Measurements from ENCODE around the gene ATF7IP2.

The ATF7IP2 gene

DNA sequence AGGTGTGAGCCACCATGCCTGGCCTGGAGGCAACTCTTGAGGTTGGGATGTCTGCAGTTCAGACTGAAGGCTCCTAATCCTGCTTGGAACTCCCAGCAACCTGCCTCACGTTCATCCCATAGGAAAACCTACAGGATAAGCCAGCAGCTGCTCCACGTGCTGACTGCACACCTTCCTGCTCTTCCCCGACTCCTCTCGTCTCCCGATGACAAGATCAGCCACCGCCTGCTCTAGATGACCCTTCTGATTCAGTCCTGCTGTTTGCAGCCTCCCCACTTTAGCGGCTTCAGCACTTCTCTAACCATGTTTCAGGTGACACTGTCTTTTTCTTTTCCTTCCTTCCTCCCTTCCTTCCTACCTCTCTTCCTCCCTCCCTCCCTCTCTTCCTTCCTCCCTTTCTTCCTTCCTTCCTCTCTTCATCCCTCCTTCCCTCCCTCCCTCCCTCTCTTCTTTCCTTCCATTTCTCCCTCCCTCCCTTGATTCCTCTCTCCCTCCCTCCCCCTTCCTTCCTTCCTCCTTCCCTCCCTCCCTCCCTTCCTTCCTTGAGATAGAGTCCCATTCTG, 132.7 kb downstream of the ATF7IP2 start:
- DNase-seq, result no peak

DNA sequence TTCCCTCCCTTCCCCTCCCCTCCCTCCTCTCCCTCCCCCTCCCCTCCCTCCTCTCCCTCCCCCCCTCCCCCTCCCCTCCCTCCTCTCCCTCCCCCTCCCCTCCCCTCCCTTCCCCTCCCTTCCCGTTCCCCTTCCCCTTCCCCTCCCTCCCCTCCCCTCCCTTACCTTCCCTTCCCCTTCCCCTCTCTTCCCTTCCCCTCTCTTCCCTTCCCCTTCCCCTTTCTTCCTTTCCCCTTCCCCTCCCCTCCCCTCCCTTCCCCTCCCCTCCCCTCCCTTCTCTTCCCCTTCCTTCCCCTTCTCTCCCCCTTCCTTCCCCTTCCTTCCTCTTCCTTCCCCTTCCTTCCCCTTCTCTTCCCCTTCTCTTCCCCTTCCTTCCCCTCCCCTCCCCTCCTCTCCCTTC, 133.4 kb downstream of the ATF7IP2 start:
- DNase-seq, result no peak

DNA sequence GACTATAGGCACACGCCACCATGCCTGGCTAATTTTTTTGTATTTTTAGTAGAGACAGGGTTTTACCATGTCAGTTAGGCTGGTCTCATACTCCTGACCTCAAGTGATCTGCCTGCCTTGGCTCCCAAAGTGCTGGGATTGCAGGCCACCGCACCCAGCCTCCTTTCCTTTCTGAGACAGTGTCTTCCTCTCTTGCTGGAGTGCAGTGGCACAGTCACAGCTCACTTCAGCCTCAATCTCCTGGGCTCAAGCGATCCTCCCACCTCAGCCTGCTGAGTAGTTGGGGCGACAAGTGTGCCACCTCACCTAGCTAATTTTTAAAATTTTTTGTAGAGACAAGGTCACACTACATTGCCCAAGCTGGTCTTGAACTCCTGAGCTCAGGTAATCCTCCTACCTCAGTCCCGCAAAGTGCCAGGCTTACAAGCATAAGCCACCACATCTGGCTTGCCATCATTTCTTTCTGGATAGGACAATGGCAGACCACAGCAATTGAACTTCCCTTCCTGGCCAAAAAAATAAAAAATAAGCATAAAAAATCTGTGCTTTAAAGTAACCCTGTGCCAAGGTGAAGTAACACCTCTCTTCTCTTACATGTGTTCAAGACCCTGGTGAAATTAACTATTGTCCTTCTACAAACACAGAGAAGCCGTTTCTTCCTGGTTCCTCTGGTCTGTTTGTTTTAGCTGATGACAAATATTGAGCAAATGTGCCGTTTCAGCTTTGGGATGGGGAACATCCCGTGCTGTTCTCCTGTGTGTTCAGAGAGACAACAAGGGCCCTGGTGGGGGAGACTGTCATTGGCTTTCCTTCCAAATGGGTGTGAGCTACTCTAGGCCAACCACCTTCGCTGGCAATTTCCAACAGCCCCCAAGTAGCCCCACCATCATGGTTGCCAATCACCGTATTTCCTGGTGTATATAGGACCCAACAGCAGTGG, 134.3 kb downstream of the ATF7IP2 start:
- no peak for DNase-seq

DNA sequence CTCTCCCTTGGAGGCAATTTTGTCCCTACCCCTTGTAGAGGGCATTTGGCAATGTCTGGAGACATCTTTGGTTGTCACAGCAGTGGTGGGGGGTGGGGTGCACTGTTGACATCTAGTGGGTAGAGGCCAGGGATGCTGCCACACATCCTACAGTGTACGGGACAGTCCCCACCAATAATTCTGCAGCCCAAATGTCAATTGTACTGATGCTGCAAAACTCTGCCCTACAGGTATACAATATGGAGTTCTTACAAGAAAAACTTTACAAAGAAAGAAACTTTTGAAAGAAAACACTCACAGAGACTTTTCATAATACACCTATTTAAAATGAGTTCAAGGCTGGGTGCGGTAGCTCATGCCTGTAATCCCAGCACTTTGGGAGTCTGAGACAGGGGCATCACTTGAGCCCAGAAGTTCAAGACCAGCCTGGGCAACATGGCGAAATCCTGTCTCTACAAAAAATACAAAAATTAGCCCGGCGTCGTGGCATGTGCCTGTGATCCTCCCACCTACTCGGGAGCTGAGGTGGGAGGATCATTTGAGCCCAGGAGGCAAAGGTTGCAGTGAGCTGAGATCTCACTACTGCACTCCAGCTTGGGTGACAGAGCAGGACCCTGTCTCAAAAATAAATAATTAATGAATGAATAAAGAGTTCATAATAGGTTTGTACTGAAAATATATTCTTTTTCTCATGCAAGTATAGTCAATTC, 135.2 kb downstream of the ATF7IP2 start:
- DNase-seq, result no peak

DNA sequence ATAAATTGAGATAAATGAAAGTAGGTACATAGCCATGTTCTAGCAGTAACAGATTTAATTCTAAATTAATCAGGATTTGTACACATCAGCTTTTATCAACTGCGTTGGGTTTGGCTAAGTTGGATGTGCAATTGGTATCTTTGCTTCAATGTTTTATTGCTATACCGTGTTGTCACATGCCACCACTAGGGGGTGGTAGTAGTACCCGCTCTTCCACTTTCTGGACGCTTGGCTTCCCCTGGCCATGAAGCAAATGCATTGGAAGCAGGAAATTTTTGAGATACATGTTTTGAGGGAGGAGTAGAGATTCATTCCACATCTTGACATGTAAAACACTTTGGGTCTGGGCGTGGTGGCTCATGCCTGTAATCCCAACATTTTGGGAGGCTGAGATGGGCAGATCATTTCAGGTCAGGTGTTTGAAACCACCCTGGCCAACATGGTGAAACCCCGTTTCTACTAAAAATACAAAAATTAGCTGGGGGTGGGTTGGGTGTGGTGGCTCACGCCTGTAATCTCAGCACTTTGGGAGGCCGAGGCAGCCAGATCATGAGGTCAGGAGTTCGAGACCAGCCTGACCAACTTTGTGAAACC, 135.9 kb downstream of the ATF7IP2 start:
- peak; percentile 8 for DNase-seq

DNA sequence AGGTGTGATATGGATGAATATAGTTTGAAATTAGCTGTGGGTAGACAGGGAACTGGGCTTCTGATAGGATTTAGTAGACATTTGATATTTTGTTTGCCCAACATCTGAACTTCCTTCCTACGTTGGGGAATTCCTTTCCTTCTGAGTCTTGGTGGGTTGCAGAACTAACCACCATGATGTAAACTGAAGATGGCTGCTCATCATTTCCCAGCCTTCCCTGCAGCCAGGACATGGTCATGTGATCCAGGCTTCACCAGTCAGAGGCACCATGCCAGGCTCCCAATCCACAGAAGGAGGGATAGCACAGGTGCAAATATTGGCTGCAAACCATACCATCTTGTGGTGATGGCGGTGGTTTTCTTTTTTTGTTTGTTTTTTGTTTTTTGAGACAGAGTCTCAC, 137.1 kb downstream of the ATF7IP2 start:
- DNase-seq, result no peak

DNA sequence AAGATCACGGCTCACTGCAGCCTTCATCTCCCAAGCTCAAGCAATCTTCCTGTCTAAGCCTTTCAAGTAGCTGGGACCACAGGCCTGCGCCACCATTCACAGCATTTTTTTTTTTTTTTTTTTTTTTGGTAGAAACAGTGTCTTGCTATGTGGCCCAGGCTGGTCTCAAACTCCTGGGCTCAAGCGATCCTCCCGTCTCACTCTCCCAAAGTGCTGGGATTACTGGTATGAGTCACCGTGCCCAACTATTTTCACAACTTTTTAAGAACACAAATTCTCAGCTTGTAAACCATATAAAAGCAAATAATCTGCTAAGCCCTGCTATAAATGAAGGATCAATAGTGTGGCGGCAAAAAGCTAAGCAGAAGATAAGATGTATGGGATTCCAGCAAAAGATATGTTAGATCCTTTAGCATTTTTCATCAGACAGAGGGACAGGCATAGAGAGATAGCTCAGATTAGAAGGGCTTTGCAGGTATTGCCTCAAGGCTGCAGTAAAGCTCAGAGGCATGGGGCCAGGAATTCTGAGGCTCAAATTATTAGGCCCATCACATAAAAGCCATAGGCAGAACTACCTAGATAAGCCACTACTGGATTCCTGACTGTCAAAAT, 139.5 kb downstream of the ATF7IP2 start:
- DNase-seq, result no peak

DNA sequence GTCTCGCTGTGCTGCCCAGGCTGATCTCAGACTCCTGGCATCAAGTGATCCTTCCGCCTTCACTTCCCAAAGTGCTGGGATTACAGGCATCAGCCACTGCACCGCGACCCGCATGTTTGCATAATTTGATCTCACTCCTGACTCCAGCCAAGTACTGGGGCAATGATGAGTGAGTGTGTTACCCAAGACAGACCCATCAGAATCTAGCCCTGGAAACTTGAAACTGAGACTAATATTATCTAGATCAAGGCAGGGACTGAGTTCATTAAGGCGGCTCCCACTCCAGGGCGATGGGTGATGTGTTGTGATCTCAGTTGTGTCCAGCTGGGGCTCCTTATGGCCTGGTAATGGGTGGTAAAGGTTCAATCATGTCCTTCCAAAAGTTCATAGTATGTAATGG, 141.1 kb downstream of the ATF7IP2 start:
- no peak for DNase-seq

DNA sequence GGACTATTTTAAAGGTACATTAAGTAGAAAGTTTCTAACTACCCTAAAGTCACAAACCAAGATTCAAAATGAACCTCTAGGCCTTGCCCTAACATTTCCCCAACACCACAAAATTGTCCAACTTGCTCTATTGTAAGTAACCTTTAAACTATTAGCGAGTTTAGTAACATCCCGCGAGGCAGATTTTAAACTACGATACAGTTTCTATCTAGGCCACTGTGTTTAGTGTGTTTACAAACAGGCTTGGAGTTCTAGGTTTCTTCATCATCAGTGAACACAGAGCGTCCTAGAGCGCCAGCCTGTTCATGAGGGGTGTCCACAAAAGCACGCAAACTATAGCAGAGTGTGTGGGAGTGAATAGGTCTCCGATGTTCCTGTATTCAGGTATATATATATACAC, 142.8 kb downstream of the ATF7IP2 start:
- no peak for DNase-seq

DNA sequence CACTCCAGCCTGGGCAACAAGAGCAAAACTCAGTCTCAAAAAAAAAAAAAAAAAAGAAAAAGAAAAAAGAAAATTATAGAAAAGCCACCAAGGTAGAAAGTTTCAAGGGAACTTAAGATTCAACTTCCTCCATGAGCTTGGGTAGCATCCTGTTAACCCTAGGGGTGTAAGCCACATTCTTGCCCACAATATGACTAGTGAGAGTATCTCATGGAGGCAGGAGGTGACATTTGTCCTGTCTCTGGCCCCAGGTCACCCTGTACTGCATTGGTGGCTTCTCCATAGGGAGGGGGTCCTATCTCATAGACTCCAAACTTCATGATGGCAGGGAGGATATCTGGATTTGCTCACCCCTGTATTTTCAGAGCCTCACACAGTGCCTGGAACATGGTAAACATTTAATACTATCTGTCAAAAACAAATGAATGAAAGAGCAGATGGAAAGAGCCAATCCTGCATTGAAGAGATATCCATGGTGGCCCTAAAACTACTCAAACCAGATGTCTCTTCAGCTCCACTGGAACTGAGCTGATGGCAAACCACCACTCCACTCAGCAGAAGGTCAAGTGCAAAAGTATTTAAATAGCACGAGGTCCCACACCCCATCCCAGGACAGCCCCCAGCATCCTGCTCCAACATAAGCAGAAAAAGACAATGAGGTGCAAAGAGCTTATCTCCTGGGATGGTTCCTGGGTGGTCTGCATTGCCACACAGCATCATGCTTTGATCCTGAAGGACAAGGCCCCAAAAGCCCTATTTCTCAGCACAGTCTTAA, 144.2 kb downstream of the ATF7IP2 start:
- DNase-seq, result no peak

DNA sequence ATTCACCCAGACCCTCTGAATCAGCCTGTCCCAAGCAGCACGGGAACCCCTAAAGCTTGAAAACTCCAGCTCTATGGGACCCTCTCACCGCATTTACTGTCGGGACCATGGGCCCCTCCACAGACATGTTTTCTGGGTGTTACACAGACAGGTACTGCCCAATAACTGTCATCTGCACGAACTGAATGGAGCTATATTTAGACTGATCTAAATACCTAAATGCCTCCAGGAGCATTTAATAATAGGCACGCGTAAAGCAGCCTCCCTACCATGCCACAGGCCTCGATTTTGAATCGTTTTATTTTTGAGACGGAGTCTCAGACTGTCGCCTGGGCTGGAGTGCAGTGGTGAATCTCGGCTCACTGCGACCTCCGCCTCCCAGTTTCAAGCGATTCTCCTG, 144.8 kb downstream of the ATF7IP2 start:
- no peak for DNase-seq

DNA sequence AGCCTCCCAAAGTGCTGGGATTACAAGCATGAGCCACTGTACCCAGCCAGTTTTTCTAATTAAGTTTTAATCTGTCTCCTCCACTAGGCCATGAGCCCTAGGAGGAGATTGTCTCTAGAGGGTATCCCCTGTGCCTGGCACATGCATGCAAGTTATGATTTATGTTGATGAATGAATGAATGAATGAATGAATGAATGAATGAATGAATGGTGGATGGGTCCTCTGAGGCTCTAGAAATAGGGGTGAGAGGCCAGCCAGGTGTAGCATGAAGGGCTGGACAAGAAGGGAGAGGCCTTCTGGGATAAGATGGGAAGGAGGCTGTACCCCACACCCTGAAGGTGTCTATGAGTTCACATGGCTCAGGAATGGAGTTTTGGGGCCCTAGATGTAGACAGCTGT, 145.7 kb downstream of the ATF7IP2 start:
- DNase-seq, result no peak
